ENCODE data around the gene SOBP.

SOBP gene

GRCh38 chr6:107638493-107638892 lies 148.6 kb downstream of the SOBP start:
- DNase-seq (ENCODE audit: extremely low read depth, low read depth) = no peak
- TF ChIP-seq CTCF (IDR thresholded peaks at IDR 0.05; ENCODE audit: low read depth, low read length, missing control alignments) = no peak
- H3K4me3 ChIP-seq (replicated peaks; ENCODE audit: low read depth, low read length) = no peak overlapping the region

GRCh38 chr6:107639511-107639910 lies 149.6 kb downstream of the SOBP start:
- H3K4me3 ChIP-seq (replicated peaks; ENCODE audit: low read depth, low read length) = no peak overlapping the region
- TF ChIP-seq CTCF (IDR thresholded peaks at IDR 0.05; ENCODE audit: low read depth, low read length, missing control alignments) = no peak
- DNase-seq (ENCODE audit: extremely low read depth, low read depth) = no peak

- no peak overlapping the region for H3K4me3 ChIP-seq (replicated peaks; ENCODE audit: low read depth, low read length)
- no peak for TF ChIP-seq CTCF (IDR thresholded peaks at IDR 0.05; ENCODE audit: low read depth, low read length, missing control alignments)
- no peak for DNase-seq (ENCODE audit: extremely low read depth, low read depth)
These were observed 151.2 kb downstream of the SOBP start for GRCh38 chr6:107641071-107641470.

GRCh38 chr6:107641500-107641941 lies 151.6 kb downstream of the SOBP start:
- no peak for TF ChIP-seq CTCF (IDR thresholded peaks at IDR 0.05; ENCODE audit: low read depth, low read length, missing control alignments)
- H3K4me3 ChIP-seq (replicated peaks; ENCODE audit: low read depth, low read length) = no peak overlapping the region
- no peak for DNase-seq (ENCODE audit: extremely low read depth, low read depth)

- no peak for DNase-seq (ENCODE audit: extremely low read depth, low read depth)
- no peak overlapping the region for H3K4me3 ChIP-seq (replicated peaks; ENCODE audit: low read depth, low read length)
- TF ChIP-seq CTCF (IDR thresholded peaks at IDR 0.05; ENCODE audit: low read depth, low read length, missing control alignments) = no peak
These were observed 152.4 kb downstream of the SOBP start for GRCh38 chr6:107642095-107642860.

- H3K4me3 ChIP-seq (replicated peaks; ENCODE audit: low read depth, low read length) = no peak overlapping the region
- no peak for TF ChIP-seq CTCF (IDR thresholded peaks at IDR 0.05; ENCODE audit: low read depth, low read length, missing control alignments)
- no peak for DNase-seq (ENCODE audit: extremely low read depth, low read depth)
These were observed 153.0 kb downstream of the SOBP start for GRCh38 chr6:107642861-107643328.
